ENCODE data around the gene UGDH.

UGDH gene

GRCh38 chr4:39470402-39470801, 56.8 kb downstream of the UGDH start:
- no peak for TF ChIP-seq CTCF (IDR thresholded peaks at IDR 0.05; ENCODE audit: insufficient read depth, low read length, poor library complexity, severe bottlenecking)
- no peak for TF ChIP-seq EZH2phosphoT487 (conservative IDR thresholded peaks at IDR 0.05; ENCODE audit: low read length)
- no peak overlapping the region for H3K27ac ChIP-seq (ENCODE audit: low read depth, low read length)
- no peak overlapping the region for H3K4me2 ChIP-seq (ENCODE audit: low read depth, low read length, poor library complexity, severe bottlenecking)
- no peaks in the 10 kb centered on the region for H3K27me3 ChIP-seq (ENCODE audit: low read length)
- H3K9me3 ChIP-seq (ENCODE audit: insufficient read depth, low read length): no peaks in the 10 kb centered on the region
- 0 out of 2 replicates have a peak, but pooled peaks cover 10% of the 10 kb centered on the region for H3K36me3 ChIP-seq (ENCODE audit: low read length)
- H3K4me3 ChIP-seq (ENCODE audit: insufficient read depth, low read length, poor library complexity, severe bottlenecking): no peak overlapping the region
- H2AFZ ChIP-seq (ENCODE audit: low read depth, low read length, severe bottlenecking): no peak overlapping the region
- H3K79me2 ChIP-seq (ENCODE audit: insufficient read depth, low read length): no peaks in the 10 kb centered on the region
- no peaks in the 10 kb centered on the region for H3K9me2 ChIP-seq (replicated peaks; ENCODE audit: insufficient read depth, low read length)
- H3F3A ChIP-seq (ENCODE audit: insufficient read depth): peaks cover 8% of the 10 kb centered on the region
- no peak overlapping the region for H3K9ac ChIP-seq (ENCODE audit: low read length)
- H4K20me1 ChIP-seq (ENCODE audit: low read depth, low read length): no peaks in the 10 kb centered on the region

GRCh38 chr4:39469429-39470077, 57.7 kb downstream of the UGDH start:
- Histone ChIP-seq H3K9me2 (replicated peaks; ENCODE audit: insufficient read depth, low read length) (no peaks in the 10 kb centered on the region), H3K4me3 (ENCODE audit: insufficient read depth, low read length, poor library complexity, severe bottlenecking) (no peak overlapping the region), H3K27me3 (ENCODE audit: low read length) (no peaks in the 10 kb centered on the region), H3K27ac (ENCODE audit: low read depth, low read length) (peak overlapping the region; percentile 37), H3K9ac (ENCODE audit: low read length) (peak overlapping the region; percentile 20; the same call in 1 of the 2 replicates), H3F3A (ENCODE audit: insufficient read depth) (peaks cover 13% of the 10 kb centered on the region), H3K36me3 (ENCODE audit: low read length) (0 out of 2 replicates have a peak, but pooled peaks cover 10% of the 10 kb centered on the region), H2AFZ (ENCODE audit: low read depth, low read length, severe bottlenecking) (peak overlapping the region; percentile 36), H4K20me1 (ENCODE audit: low read depth, low read length) (no peaks in the 10 kb centered on the region), H3K4me2 (ENCODE audit: low read depth, low read length, poor library complexity, severe bottlenecking) (peak overlapping the region; percentile 36), H3K79me2 (ENCODE audit: insufficient read depth, low read length) (no peaks in the 10 kb centered on the region), H3K9me3 (ENCODE audit: insufficient read depth, low read length) (no peaks in the 10 kb centered on the region)
- TF ChIP-seq EZH2phosphoT487 (conservative IDR thresholded peaks at IDR 0.05; ENCODE audit: low read length) (no peak), CTCF (IDR thresholded peaks at IDR 0.05; ENCODE audit: insufficient read depth, low read length, poor library complexity, severe bottlenecking) (peak; percentile 78)

GRCh38 chr4:39467464-39467863, 59.8 kb downstream of the UGDH start:
- Histone ChIP-seq H2AFZ (ENCODE audit: low read depth, low read length, severe bottlenecking) (no peak overlapping the region), H3K9me2 (replicated peaks; ENCODE audit: insufficient read depth, low read length) (no peaks in the 10 kb centered on the region), H4K20me1 (ENCODE audit: low read depth, low read length) (no peaks in the 10 kb centered on the region), H3K27me3 (ENCODE audit: low read length) (no peaks in the 10 kb centered on the region), H3K9me3 (ENCODE audit: insufficient read depth, low read length) (no peaks in the 10 kb centered on the region), H3K4me2 (ENCODE audit: low read depth, low read length, poor library complexity, severe bottlenecking) (no peak overlapping the region), H3F3A (ENCODE audit: insufficient read depth) (peaks cover 13% of the 10 kb centered on the region), H3K79me2 (ENCODE audit: insufficient read depth, low read length) (no peaks in the 10 kb centered on the region), H3K36me3 (ENCODE audit: low read length) (0 out of 2 replicates have a peak, but pooled peaks cover 10% of the 10 kb centered on the region), H3K4me3 (ENCODE audit: insufficient read depth, low read length, poor library complexity, severe bottlenecking) (no peak overlapping the region), H3K27ac (ENCODE audit: low read depth, low read length) (no peak overlapping the region), H3K9ac (ENCODE audit: low read length) (no peak overlapping the region)
- TF ChIP-seq EZH2phosphoT487 (conservative IDR thresholded peaks at IDR 0.05; ENCODE audit: low read length) (no peak), CTCF (IDR thresholded peaks at IDR 0.05; ENCODE audit: insufficient read depth, low read length, poor library complexity, severe bottlenecking) (no peak)

Data from SU-DHL-6 (cell line).